Lower leg skin (tissue), 4 donors: ENCODE results near the gene SLC4A4. TPM values are rescaled to one million over a fixed set of nuclear protein-coding genes. Genes with fewer than 3 reads are reported as not detected.

Experiments used
- DNase-seq, 2 donors: peaks; one replicate each; pipeline ENCODE4 v3.0.0-alpha.2; 2019; ENCODE audit warnings: low spot score in 2 of 2
- H3K4me3 ChIP-seq: fragments of 200-600 bp; sonication (generic); 2 replicates; pipeline ENCODE4 v1.5.1; 2017; ENCODE audit warnings: mild to moderate bottlenecking, low read depth; ENCODE audit not compliant: poor library complexity, severe bottlenecking
- POLR2A ChIP-seq, 2 donors: fragments of 450-650 bp; IDR thresholded peaks; one replicate each; pipeline ENCODE4 v1.6.1; 2016 to 2017; ENCODE audit warnings: antibody characterized with exemption in 2 of 2, mild to moderate bottlenecking in 1 of 2, moderate library complexity in 1 of 2
- WGBS, 2 donors: methylation state at CpG; one replicate each; pipeline ENCODE4 v1.1.5; 2018; 5-methylcytosine and 5-hydroxymethylcytosine counted together
- intact Hi-C: fragments of 100-400 bp; cut with DNase I; formaldehyde crosslinking; loops from one replicate; pipeline ENCODE4 v1.15.0; 2023; ENCODE audit warnings: low total_unique reads
- total RNA-seq, 4 donors: library from RNA; depleted of rRNA; stranded (reverse); fragments of >200 nt; gene quantifications; one replicate each; pipeline ENCODE4 v1.1.0, GENCODE V29; 2016
- TF ChIP-seq, protein P1 (sequence below), 3 donors: fragments of 450-650 bp; IDR thresholded peaks; one replicate each; pipeline ENCODE4 v1.5.1; 2016; ENCODE audit warnings: antibody characterized with exemption in 3 of 3, mild to moderate bottlenecking in 3 of 3, moderate library complexity in 2 of 3

SLC4A4 gene
- total RNA-seq, 4 donors from 2014 or later = 0.25 to 0.51 (median 0.47) TPM

DNA sequence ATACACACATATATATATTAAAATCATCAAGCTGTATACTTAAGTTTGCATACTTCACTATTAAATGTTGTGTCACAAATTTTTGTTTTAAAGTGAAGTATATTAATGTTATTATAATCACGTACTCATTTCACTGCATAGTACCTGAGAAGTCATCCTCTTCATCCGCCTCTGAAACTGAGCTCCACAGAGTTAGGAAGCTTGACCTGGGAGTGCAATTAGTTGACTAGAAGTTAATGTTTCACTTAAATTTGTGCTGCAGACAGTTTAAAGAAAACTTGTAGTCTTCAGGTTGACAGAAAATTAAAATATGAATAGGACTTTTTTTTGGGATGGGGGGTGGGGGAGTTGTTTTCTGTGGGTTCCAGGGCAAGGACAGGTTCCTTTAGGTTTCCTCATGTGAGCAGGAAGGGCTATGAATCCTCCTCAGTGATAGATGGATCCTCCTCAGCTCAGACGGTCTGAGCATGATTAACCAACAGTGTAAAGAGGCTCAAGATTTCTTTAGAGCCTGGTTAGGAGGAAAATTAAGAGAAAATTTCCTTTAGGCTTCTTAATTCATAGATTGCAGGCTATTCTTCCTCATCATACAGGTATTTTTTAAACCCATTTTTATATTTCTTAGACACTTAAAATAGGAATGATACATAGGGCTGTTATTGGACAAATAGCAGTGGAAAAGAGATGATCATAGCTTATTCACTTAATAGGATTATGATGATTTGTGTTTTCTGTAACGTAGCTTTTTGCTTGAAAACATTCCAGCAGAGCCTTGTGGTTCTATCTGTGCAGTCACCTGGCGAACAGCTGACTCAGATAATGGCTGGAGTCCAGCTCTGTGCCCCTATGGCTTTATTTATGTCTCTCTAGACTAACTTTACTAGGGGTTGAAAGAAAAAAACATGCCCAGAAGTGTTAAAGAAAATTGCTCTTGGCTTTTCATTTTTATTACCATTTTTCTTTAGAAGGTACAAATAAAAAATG, 102.7 kb downstream of the SLC4A4 start:
- intact Hi-C loops = no loop called here
- WGBS, 2 donors = 54 to 60% methylated on average over 5 of the region's 5 CpGs
- TF ChIP-seq POLR2A (IDR thresholded peaks at IDR 0.05) = no peak
- TF ChIP-seq, protein P1, sequence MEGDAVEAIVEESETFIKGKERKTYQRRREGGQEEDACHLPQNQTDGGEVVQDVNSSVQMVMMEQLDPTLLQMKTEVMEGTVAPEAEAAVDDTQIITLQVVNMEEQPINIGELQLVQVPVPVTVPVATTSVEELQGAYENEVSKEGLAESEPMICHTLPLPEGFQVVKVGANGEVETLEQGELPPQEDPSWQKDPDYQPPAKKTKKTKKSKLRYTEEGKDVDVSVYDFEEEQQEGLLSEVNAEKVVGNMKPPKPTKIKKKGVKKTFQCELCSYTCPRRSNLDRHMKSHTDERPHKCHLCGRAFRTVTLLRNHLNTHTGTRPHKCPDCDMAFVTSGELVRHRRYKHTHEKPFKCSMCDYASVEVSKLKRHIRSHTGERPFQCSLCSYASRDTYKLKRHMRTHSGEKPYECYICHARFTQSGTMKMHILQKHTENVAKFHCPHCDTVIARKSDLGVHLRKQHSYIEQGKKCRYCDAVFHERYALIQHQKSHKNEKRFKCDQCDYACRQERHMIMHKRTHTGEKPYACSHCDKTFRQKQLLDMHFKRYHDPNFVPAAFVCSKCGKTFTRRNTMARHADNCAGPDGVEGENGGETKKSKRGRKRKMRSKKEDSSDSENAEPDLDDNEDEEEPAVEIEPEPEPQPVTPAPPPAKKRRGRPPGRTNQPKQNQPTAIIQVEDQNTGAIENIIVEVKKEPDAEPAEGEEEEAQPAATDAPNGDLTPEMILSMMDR (IDR thresholded peaks at IDR 0.05) = no peak
- DNase-seq = no peak
- H3K4me3 ChIP-seq = no peak overlapping the region

DNA sequence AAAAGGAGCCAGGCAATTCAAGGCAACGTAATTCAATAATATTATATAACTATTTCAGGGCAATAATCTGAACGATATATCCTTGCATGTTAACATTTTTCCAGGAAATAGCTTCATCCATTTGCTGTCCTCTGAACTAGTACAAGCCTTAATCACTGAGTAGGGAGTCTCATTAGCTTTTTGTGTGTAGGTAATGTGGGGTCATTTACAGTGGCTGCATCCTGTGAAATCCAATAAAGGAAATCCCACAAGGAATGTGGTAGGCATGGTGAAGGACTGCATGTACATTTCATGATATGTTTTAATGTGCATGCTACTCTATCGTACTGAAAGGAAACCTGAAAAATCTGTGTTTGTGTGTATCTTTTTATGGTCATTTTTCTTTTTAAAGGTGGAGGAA, 103.5 kb downstream of the SLC4A4 start:
- TF ChIP-seq POLR2A (IDR thresholded peaks at IDR 0.05) = no peak
- TF ChIP-seq, protein P1 (IDR thresholded peaks at IDR 0.05) = no peak
- no peak overlapping the region for H3K4me3 ChIP-seq
- intact Hi-C loops = no loop called here
- no peak for DNase-seq
- whole genome bisulfite sequencing, 2 donors = 56 to 65% methylated on average over 3 of the region's 3 CpGs

DNA sequence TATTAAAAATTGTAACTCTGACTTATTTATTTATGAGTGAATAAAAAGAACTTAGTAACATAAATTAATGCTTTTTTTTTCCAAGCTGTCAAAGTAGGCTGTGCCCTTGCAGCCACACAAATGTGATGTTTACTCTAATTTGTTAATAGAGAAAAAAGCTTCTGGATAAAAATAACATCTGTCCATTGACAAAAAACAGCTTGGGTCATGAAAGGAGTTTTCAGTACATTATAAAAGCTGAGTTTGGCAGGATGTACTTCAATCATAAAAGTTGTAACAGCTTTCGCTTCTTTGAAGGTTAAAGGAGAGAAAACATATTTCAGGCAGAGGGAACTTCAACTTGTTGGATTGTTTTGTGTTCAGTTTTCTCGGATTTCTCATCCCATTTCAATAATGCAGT, 105.6 kb downstream of the SLC4A4 start:
- TF ChIP-seq, protein P1 (IDR thresholded peaks at IDR 0.05) = no peak
- no peak for TF ChIP-seq POLR2A (IDR thresholded peaks at IDR 0.05)
- intact Hi-C loops = no loop called here
- no peak overlapping the region for H3K4me3 ChIP-seq
- WGBS, 2 donors = 40 to 47% methylated on average over 2 of the region's 2 CpGs
- no peak for DNase-seq

DNA sequence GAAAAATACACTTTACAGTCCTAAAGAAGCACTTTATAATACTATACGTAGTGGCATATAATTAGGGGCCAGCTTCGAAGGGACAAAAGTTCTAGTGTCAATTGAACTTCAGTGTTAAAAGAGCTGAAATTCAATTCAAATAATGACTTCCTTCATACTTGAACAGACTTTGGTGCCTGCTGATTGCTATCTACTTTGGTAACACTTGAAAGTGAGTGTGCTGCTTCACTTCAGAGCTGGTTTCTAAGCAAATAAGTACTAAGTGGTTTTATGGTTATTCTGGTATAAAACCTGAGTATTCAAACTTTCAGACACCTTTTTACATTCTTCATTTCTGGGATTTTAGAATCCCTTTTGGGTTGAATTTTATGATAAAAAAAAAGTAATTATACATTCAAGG, 107.0 kb downstream of the SLC4A4 start:
- TF ChIP-seq POLR2A (IDR thresholded peaks at IDR 0.05) = no peak
- TF ChIP-seq, protein P1 (IDR thresholded peaks at IDR 0.05) = no peak
- intact Hi-C loops = no loop called here
- DNase-seq = no peak
- no peak overlapping the region for H3K4me3 ChIP-seq
- WGBS, 2 donors = 60 to 64% methylated on average over 2 of the region's 2 CpGs

DNA sequence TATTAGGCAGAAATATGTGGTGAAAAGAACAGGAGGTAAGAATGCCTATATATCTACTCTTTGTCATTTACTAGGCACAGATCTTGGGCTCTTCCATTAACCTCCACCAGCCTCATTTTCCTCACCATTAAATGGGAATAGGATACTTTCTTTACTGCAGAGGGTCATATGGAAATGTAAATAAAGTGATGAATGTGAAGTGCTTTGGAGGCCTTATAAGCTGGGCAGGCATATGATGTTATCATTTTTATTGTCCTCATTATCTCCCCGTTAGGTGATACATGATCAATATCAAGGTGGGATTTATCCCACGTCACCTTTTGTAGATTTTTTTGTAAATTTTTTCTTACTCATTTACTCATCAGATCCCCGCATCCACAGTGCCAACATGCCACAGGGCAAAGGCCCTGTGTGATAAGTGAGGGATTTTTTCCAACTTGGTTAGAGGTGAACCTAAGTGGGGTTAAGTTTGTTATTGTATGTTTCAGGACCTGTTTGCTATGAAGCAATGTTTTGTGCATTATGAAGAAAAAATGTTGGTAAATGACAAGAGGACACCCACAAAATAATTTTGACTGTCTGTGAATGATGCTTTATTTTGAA, 107.8 kb downstream of the SLC4A4 start:
- no peak for DNase-seq
- H3K4me3 ChIP-seq = no peak overlapping the region
- whole genome bisulfite sequencing, 2 donors = 77 to 78% methylated on average over 3 of the region's 3 CpGs
- TF ChIP-seq, protein P1 (IDR thresholded peaks at IDR 0.05) = no peak
- no peak for TF ChIP-seq POLR2A (IDR thresholded peaks at IDR 0.05)
- intact Hi-C loops = no loop called here
